ENCODE results near the gene GCSAM. TPM values are rescaled to one million over a fixed set of nuclear protein-coding genes. Genes with fewer than 3 reads are reported as not detected.

Gene GCSAM
- total and polyA plus RNA-seq, 4 donors: 0.08 to 0.75 (median 0.27) TPM; not detected in 1

DNA sequence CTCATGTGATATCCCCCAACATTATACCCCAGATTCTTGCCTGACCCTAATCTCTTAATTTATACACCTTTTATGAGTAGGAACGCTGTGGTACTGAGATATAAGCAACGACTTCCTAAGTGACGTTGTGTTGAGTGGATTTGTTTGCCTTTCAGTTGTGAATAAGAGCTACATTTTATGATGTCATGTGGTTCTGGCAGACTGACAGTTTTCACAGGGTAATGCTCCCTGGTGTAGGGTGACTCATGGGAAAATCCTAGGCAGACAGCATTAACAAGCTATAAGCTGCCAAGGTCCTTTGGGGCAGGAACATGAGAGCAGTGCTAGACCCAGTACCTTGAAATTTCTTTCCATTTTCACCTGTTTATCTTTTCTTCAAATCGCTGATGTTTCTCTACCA, 35.7 kb downstream of the GCSAM start:
- no peak for DNase-seq (ENCODE audit: low spot score)
- Histone ChIP-seq H3K36me3 (ENCODE audit: control insufficient read depth in 4 of 4, insufficient read depth in 3 of 4, low read depth in 1 of 4, low read length in 3 of 4) (no peaks in the 10 kb centered on the region), H3K27me3 (ENCODE audit: control insufficient read depth in 4 of 4, insufficient read depth in 4 of 4, low read length in 3 of 4) (no peaks in the 10 kb centered on the region), H3K27ac (ENCODE audit: low read depth in 1 of 2, low read length in 2 of 2) (no peak overlapping the region), H3K4me3 (ENCODE audit: low read depth in 1 of 3, low read length in 3 of 3) (no peak overlapping the region), H3K9me3 (ENCODE audit: control insufficient read depth in 4 of 4, low read length in 3 of 4) (no peaks in the 10 kb centered on the region), H3K9ac (ENCODE audit: low read depth in 1 of 2, low read length in 2 of 2) (no peak overlapping the region), H3K4me1 (ENCODE audit: control insufficient read depth in 4 of 4, insufficient read depth in 4 of 4, low read length in 3 of 4) (no peaks in the 10 kb centered on the region)
- WGBS: 54% methylated on average over 4 of the region's 4 CpGs
- TF ChIP-seq, protein P1, sequence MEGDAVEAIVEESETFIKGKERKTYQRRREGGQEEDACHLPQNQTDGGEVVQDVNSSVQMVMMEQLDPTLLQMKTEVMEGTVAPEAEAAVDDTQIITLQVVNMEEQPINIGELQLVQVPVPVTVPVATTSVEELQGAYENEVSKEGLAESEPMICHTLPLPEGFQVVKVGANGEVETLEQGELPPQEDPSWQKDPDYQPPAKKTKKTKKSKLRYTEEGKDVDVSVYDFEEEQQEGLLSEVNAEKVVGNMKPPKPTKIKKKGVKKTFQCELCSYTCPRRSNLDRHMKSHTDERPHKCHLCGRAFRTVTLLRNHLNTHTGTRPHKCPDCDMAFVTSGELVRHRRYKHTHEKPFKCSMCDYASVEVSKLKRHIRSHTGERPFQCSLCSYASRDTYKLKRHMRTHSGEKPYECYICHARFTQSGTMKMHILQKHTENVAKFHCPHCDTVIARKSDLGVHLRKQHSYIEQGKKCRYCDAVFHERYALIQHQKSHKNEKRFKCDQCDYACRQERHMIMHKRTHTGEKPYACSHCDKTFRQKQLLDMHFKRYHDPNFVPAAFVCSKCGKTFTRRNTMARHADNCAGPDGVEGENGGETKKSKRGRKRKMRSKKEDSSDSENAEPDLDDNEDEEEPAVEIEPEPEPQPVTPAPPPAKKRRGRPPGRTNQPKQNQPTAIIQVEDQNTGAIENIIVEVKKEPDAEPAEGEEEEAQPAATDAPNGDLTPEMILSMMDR (IDR thresholded peaks at IDR 0.05; ENCODE audit: low read depth, low read length, missing input control): no peak
- TF ChIP-seq NR2F2 (IDR thresholded peaks at IDR 0.05): no peak
- no peak for TF ChIP-seq GABPA (IDR thresholded peaks at IDR 0.05 in 1 of 2, conservative IDR thresholded peaks at IDR 0.05 in 1 of 2)
- peak in 1 of 2 donors; percentile 18 for TF ChIP-seq RXRA (IDR thresholded peaks at IDR 0.05)
- peak in 1 of 2 donors; percentile 57 for TF ChIP-seq JUND (IDR thresholded peaks at IDR 0.05)
- TF ChIP-seq, protein P2, sequence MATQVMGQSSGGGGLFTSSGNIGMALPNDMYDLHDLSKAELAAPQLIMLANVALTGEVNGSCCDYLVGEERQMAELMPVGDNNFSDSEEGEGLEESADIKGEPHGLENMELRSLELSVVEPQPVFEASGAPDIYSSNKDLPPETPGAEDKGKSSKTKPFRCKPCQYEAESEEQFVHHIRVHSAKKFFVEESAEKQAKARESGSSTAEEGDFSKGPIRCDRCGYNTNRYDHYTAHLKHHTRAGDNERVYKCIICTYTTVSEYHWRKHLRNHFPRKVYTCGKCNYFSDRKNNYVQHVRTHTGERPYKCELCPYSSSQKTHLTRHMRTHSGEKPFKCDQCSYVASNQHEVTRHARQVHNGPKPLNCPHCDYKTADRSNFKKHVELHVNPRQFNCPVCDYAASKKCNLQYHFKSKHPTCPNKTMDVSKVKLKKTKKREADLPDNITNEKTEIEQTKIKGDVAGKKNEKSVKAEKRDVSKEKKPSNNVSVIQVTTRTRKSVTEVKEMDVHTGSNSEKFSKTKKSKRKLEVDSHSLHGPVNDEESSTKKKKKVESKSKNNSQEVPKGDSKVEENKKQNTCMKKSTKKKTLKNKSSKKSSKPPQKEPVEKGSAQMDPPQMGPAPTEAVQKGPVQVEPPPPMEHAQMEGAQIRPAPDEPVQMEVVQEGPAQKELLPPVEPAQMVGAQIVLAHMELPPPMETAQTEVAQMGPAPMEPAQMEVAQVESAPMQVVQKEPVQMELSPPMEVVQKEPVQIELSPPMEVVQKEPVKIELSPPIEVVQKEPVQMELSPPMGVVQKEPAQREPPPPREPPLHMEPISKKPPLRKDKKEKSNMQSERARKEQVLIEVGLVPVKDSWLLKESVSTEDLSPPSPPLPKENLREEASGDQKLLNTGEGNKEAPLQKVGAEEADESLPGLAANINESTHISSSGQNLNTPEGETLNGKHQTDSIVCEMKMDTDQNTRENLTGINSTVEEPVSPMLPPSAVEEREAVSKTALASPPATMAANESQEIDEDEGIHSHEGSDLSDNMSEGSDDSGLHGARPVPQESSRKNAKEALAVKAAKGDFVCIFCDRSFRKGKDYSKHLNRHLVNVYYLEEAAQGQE (IDR thresholded peaks at IDR 0.05): no peak

DNA sequence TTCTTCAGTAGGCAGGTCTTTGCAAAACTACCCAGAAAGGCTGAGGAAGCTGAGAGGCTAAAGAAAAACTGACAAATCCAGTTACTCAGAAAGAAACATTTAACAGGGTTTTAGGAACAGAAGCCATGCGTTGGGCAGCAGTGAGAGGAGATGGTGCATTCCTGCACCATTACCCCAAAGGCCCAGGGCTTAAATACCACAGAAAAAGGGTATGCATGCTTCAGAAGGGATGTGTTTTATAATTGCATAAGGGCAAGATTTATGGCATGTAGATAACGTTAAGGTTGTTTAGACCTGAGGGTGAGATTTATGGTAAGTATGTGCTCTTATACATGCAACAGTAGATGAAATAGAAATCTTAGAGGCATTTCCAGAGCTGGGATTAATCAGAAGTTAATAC, 36.9 kb downstream of the GCSAM start:
- TF ChIP-seq JUND (IDR thresholded peaks at IDR 0.05) (no peak), YY1 (IDR thresholded peaks at IDR 0.05) (no peak), MAX (IDR thresholded peaks at IDR 0.05) (no peak), ATF3 (IDR thresholded peaks at IDR 0.05) (no peak)
- TF ChIP-seq, protein P1 (IDR thresholded peaks at IDR 0.05; ENCODE audit: low read depth, low read length, missing input control): no peak
- TF ChIP-seq, protein P3, sequence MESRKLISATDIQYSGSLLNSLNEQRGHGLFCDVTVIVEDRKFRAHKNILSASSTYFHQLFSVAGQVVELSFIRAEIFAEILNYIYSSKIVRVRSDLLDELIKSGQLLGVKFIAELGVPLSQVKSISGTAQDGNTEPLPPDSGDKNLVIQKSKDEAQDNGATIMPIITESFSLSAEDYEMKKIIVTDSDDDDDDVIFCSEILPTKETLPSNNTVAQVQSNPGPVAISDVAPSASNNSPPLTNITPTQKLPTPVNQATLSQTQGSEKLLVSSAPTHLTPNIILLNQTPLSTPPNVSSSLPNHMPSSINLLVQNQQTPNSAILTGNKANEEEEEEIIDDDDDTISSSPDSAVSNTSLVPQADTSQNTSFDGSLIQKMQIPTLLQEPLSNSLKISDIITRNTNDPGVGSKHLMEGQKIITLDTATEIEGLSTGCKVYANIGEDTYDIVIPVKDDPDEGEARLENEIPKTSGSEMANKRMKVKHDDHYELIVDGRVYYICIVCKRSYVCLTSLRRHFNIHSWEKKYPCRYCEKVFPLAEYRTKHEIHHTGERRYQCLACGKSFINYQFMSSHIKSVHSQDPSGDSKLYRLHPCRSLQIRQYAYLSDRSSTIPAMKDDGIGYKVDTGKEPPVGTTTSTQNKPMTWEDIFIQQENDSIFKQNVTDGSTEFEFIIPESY (IDR thresholded peaks at IDR 0.05): no peak
- Histone ChIP-seq H3K9ac (ENCODE audit: low read depth in 1 of 2, low read length in 2 of 2) (no peak overlapping the region), H3K27me3 (ENCODE audit: control insufficient read depth in 4 of 4, insufficient read depth in 4 of 4, low read length in 3 of 4) (no peaks in the 10 kb centered on the region), H3K36me3 (ENCODE audit: control insufficient read depth in 4 of 4, insufficient read depth in 3 of 4, low read depth in 1 of 4, low read length in 3 of 4) (no peaks in the 10 kb centered on the region), H3K9me3 (ENCODE audit: control insufficient read depth in 4 of 4, low read length in 3 of 4) (no peaks in the 10 kb centered on the region), H3K4me3 (ENCODE audit: low read depth in 1 of 3, low read length in 3 of 3) (no peak overlapping the region), H3K27ac (ENCODE audit: low read depth in 1 of 2, low read length in 2 of 2) (no peak overlapping the region), H3K4me1 (ENCODE audit: control insufficient read depth in 4 of 4, insufficient read depth in 4 of 4, low read length in 3 of 4) (no peaks in the 10 kb centered on the region)
- WGBS: 77% methylated on average over 2 of the region's 2 CpGs
- DNase-seq (ENCODE audit: low spot score): no peak

All from liver (tissue), 9 donors.